ENCODE results near the gene NOTUM.

NOTUM gene

DNA sequence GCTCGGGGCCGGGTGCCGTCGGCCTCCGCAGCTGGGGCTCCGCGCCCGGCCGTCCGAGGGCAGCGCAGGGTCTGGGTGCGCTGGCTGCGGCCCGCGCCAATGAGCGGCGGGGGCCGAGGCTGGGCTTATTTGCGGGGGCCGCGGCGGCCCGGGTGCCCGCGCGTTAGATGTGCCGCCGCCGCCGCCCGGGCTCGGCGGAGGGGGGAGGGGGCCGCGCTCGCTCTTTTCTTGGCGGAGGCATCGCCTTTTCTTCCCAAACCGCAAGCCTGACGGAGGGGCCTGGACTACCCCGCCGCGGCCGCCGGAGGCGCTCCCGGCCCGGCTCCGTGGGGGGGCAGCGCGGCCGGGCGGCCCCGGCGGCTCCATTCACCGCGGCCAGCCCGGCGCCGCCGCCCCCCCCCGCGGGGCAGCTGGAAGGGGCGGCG is at the start of gene NOTUM:
NOTUM (minus strand) TSS at position 101 of the 425 bp plus-strand sequence. CDS start 278 bp downstream, outside the sequence.
- FAIRE-seq (no peak), DNase-seq (ENCODE audit: insufficient read length, low spot score) (no peak)

GRCh38 chr17:82009413-82009812 is 48.4 kb upstream of the NOTUM start:
- FAIRE-seq (no peak), DNase-seq (ENCODE audit: insufficient read length, low spot score) (no peak)

DNA sequence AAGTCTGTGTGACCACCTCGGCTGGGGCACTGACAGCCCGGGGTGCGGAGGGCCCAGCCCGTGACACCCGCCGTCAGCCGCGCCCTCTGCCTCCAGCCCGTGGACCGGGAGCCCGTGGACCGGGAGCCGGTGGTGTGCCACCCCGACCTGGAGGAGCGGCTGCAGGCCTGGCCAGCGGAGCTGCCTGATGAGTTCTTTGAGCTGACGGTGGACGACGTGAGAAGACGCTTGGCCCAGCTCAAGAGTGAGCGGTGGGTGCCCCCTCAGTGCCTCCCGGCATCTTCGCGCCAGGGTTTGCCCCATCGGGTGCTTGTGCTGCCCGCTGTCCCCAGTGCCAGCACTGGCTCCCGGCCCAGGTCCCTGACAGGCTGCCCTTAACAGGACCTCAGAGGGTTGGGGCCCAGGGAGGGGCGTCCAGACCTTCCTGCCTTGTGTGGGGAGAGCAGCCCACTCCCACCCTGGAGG is 48.0 kb upstream of the NOTUM start:
- DNase-seq (ENCODE audit: insufficient read length, low spot score) = no peak
- FAIRE-seq = no peak

- no peak for DNase-seq (ENCODE audit: insufficient read length, low spot score)
- FAIRE-seq = no peak
Observed at GRCh38 chr17:82008258-82008940, 47.4 kb upstream of the NOTUM start.

- FAIRE-seq = no peak
- no peak for DNase-seq (ENCODE audit: insufficient read length, low spot score)
Observed at GRCh38 chr17:82007495-82008257, 46.7 kb upstream of the NOTUM start.

DNA sequence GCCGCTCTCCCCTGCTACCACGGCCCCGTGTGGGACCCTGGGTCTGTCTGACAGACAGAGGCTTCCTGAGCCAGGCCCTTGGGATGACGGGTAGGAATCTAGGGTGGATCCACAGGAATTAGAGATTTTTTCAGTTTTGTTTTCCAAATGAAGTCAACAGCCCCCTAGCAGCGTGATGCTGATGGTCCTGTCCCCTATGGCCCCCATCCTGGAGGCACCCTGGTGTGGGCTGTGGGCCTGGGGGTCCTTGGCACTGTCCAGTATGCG is 46.2 kb upstream of the NOTUM start:
- no peak for DNase-seq (ENCODE audit: insufficient read length, low spot score)
- FAIRE-seq = no peak

DNA sequence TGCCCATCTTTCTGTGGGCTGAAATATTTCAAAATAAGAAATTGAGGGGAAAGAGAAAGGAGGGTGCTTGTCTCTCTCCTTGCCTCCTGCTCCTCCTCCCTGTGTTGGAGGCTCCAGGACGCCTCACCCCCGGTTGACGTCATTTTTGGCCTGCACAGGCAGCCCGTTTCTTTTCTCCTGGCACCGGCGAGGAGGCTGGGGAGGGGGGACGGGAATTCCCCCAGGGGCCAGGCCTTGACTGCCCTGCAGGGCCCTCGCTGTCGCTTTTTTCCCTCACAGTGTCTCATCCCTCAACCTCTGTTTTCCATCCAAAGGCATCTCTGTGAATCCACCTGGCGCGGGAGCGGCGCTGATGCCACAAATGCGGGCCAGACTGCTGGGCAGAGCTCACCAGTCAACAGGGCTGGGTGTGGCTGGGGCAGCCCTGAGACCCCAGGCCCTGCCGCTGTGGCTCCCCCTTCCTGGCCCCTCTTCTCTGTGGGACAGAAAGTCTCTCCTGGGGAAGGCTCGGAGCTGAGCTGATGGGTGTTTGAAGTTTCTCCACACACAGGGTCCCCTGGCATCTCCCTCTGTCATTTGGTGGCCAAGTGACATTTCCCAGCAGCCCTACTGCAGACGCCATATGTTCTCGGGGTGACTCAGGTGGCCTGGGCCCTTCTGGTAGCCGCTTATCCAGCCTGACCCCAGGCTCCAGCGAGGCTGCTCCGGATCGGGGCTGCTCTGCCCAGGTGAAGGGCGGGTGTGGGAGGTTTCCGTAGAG is 45.7 kb upstream of the NOTUM start:
- FAIRE-seq (no peak), DNase-seq (ENCODE audit: insufficient read length, low spot score) (no peak)

GRCh38 chr17:82005701-82006348 is 44.8 kb upstream of the NOTUM start:
- FAIRE-seq (no peak), DNase-seq (ENCODE audit: insufficient read length, low spot score) (no peak)

- no peak for FAIRE-seq
- no peak for DNase-seq (ENCODE audit: insufficient read length, low spot score)
Observed at GRCh38 chr17:82004517-82005455, 43.8 kb upstream of the NOTUM start.

GRCh38 chr17:82003411-82004381 is 42.7 kb upstream of the NOTUM start:
- FAIRE-seq = no peak
- no peak for DNase-seq (ENCODE audit: insufficient read length, low spot score)

GRCh38 chr17:82001571-82002056 is 40.6 kb upstream of the NOTUM start:
- FAIRE-seq (no peak), DNase-seq (ENCODE audit: insufficient read length, low spot score) (no peak)

DNA sequence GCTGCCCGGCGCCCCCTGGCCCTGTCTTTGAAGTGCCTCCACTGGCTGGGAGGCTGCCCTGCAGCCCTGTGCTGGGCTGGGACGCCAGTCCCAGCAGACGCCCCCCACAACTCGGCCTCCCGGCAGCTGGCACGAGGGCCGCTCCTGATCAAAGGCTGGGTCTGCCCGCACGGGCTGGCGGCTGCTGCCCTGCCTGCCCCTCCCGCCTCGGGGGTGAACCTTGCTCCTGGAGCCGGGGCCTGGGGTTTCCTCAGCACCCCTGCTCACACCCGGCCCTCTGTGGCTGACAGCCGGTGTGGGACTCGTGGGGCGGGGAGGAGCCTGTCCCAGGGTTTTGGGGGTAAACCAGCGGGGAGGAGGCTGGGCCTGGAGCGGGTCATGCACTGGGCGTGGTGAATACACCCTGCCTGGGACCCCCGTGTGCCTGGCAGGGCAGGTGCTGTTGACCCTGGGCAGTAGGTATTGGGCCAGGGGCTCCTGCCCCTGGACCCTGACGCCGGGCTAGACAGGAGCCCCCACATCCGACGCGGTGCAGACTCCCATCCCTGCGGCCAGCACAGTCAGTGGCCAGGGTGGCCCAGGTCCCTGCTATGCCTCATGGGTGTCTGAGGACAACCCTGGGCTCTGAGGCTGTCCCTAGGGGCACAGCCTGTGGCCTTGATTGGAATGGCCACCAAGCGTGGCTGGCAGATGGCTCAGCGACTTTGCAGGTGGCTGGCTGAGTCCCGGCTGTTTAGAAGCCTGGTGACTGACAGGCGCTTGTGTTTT is 40.0 kb upstream of the NOTUM start:
- DNase-seq (ENCODE audit: insufficient read length, low spot score) = no peak
- FAIRE-seq = no peak

GRCh38 chr17:81999976-82000802 is 39.2 kb upstream of the NOTUM start:
- DNase-seq (ENCODE audit: insufficient read length, low spot score) (no peak), FAIRE-seq (no peak)

GRCh38 chr17:81999587-81999975 is 38.6 kb upstream of the NOTUM start:
- DNase-seq (ENCODE audit: insufficient read length, low spot score) (no peak), FAIRE-seq (no peak)

- DNase-seq (ENCODE audit: insufficient read length, low spot score) (no peak), FAIRE-seq (no peak)
Observed at GRCh38 chr17:81998691-81999438, 37.9 kb upstream of the NOTUM start.

DNA sequence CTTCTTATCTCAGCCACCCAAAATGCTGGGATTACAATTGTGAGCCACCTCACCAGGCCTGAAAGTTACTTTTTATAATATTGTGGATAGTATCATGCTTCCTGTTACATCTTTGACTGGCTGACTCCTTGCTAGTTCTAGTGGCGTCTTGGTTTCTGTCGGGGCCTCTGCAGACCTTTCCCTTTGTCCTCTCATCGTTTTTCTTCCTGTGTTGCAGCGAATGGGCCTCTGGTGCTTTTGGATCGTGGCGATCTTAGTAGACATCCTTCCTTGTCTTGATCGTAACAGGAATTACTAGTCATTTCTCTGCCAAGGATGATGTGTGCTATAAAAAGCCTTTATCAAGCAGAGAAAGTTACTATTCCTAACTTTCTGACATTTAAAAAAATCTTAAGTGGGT is 37.2 kb upstream of the NOTUM start:
- no peak for FAIRE-seq
- DNase-seq (ENCODE audit: insufficient read length, low spot score) = no peak
